PC-9 (cell line): ENCODE results near the gene RHOF.

Source experiments
- EZH2 ChIP-seq: fragments of 200-600 bp; sonication (generic); IDR thresholded peaks from 2 replicates; pipeline ENCODE4 v1.8.0; 2017; ENCODE audit warnings: antibody characterized with exemption, low read depth
- TF ChIP-seq, protein P1 (sequence below): fragments of 200-600 bp; sonication (generic); conservative IDR thresholded peaks from 2 replicates; pipeline ENCODE4 v1.6.1; 2017; ENCODE audit warnings: mixed run types, antibody characterized with exemption, mild to moderate bottlenecking, moderate library complexity

DNA sequence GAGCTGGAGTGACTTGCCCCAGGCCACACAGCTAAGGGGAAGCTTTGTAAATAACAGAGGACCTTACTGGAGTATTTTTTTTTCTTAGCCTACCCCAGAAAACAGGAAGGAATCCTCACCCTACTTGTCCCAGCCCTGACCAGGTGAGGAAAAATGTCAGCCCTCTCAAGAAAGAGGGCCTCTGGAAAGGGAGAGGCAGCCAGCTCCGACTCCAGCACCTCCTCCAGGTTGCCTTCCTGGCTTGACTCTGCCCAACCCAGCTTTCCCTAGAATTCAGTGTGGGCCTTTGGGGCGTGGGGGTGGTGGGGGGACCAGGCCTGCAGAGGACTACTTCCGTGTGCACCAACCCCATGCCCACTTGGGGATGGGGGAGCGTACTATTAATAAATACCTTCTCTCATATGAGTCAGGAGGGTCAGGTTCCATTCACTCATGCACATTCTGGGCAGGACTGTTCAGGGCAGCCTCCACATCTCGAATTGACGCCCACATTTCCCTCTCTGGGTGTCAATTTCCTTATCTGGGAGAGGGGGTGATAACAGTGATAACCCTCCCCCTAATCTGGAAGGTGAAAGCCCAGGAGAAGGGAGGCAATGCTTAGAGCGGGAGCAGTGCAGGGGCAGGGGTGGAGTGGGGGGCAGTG lies 5.2 kb downstream of the RHOF start:
- TF ChIP-seq, protein P1, sequence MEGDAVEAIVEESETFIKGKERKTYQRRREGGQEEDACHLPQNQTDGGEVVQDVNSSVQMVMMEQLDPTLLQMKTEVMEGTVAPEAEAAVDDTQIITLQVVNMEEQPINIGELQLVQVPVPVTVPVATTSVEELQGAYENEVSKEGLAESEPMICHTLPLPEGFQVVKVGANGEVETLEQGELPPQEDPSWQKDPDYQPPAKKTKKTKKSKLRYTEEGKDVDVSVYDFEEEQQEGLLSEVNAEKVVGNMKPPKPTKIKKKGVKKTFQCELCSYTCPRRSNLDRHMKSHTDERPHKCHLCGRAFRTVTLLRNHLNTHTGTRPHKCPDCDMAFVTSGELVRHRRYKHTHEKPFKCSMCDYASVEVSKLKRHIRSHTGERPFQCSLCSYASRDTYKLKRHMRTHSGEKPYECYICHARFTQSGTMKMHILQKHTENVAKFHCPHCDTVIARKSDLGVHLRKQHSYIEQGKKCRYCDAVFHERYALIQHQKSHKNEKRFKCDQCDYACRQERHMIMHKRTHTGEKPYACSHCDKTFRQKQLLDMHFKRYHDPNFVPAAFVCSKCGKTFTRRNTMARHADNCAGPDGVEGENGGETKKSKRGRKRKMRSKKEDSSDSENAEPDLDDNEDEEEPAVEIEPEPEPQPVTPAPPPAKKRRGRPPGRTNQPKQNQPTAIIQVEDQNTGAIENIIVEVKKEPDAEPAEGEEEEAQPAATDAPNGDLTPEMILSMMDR: no peak
- no peak for TF ChIP-seq EZH2
